ENCODE data around the gene FAAH. TPM values are rescaled to one million over a fixed set of nuclear protein-coding genes. Genes with fewer than 3 reads are reported as not detected.

Gene FAAH
- total and polyA plus RNA-seq, 2 of the 4 experiments (the other 2 are of a cell fraction), result under 0.01 to 0.19 TPM

DNA sequence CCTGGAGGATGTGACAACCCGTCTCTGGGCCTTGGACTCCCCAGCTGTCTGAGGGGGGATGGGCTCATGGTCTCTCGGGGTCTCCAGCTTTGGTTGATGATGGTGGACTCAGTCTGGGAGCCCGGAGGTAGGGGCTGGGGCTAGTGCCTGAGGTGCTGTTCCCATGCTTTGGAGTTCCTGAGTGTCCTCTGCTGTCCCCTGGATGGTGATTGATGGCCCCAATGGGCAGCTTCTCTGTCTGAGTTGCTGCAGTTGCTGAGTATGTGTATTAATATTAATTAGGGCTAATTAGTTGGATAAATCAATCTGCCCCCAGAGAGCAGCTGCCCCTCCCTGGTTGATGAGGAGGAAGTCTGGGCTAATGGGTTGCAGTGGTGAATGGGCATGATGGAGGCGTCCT, 30.6 kb downstream of the FAAH start:
- Histone ChIP-seq H3K27ac (ENCODE audit: insufficient read depth, low read length) (no peak overlapping the region), H4K91ac (ENCODE audit: insufficient read depth, low read depth, low read length) (no peak overlapping the region), H3K18ac (ENCODE audit: low read depth, low read length) (no peak overlapping the region)

More for the DNA sequence above, 30.6 kb downstream of the FAAH start:
- Histone ChIP-seq H3K4me1 (ENCODE audit: control insufficient read depth, insufficient read depth, low read length) (no peaks in the 10 kb centered on the region), H3K23ac (ENCODE audit: low read depth, low read length) (no peak overlapping the region), H4K20me1 (ENCODE audit: insufficient read depth, low read length) (no peaks in the 10 kb centered on the region), H3K4me3 (ENCODE audit: insufficient read depth, low read depth, low read length) (no peak overlapping the region), H3K9ac (ENCODE audit: low read depth, low read length) (no peak overlapping the region), H4K5ac (ENCODE audit: low read depth, low read length) (no peak overlapping the region), H2AK5ac (ENCODE audit: low read depth, low read length) (no peak overlapping the region), H3K56ac (ENCODE audit: extremely low read depth, insufficient read depth, low read length) (no peak overlapping the region), H3K36me3 (ENCODE audit: control insufficient read depth, insufficient read depth, low read length) (no peaks in the 10 kb centered on the region), H3K4me2 (ENCODE audit: low read depth, low read length) (no peak overlapping the region), H3K27me3 (ENCODE audit: control insufficient read depth, insufficient read depth, low read length) (peaks cover 30% of the 10 kb centered on the region), H3K4ac (ENCODE audit: low read depth, low read length) (no peak overlapping the region), H4K8ac (ENCODE audit: low read depth in 2 of 2, low read length in 2 of 2) (no peak overlapping the region), H2BK5ac (ENCODE audit: low read depth, low read length, poor library complexity, severe bottlenecking) (no peak overlapping the region), H2AFZ (replicated peaks; ENCODE audit: low read length, poor library complexity) (no peak overlapping the region), H2BK20ac (ENCODE audit: low read depth, low read length) (no peak overlapping the region), H2BK15ac (ENCODE audit: low read depth, low read length) (no peak overlapping the region), H3K9me3 (ENCODE audit: control insufficient read depth, insufficient read depth, low read length) (no peaks in the 10 kb centered on the region), H2BK120ac (ENCODE audit: low read depth, low read length) (no peak overlapping the region), H3K9me1 (ENCODE audit: insufficient read depth, low read length) (no peaks in the 10 kb centered on the region), H2AK9ac (replicated peaks; ENCODE audit: low read depth, low read length, poor library complexity) (no peak overlapping the region), H3K79me1 (ENCODE audit: low read depth in 1 of 2, low read length in 2 of 2) (no peaks in the 10 kb centered on the region), H3K14ac (replicated peaks; ENCODE audit: low read depth, low read length) (no peak overlapping the region)
- no CpG with 5 or more reads among the region's 4 CpGs for WGBS, 2 experiments (ENCODE audit: extremely low coverage in 2 of 2, insufficient read length in 1 of 2)
- TF ChIP-seq MAFK (IDR thresholded peaks at IDR 0.05; ENCODE audit: low read depth, low read length) (no peak), RFX5 (IDR thresholded peaks at IDR 0.05; ENCODE audit: low read depth, low read length) (no peak), CHD1 (IDR thresholded peaks at IDR 0.05; ENCODE audit: low read depth, low read length) (no peak), RCOR1 (IDR thresholded peaks at IDR 0.05; ENCODE audit: insufficient replicate concordance, low read length) (no peak), BHLHE40 (IDR thresholded peaks at IDR 0.05; ENCODE audit: low read depth, low read length) (no peak), NFE2L2 (IDR thresholded peaks at IDR 0.05; ENCODE audit: low read depth, low read length) (no peak), SMC3 (IDR thresholded peaks at IDR 0.05; ENCODE audit: low read depth, low read length) (no peak), MXI1 (IDR thresholded peaks at IDR 0.05; ENCODE audit: borderline replicate concordance, low read depth, low read length) (no peak), FOS (IDR thresholded peaks at IDR 0.05; ENCODE audit: low read depth, low read length) (no peak), MAZ (IDR thresholded peaks at IDR 0.05; ENCODE audit: borderline replicate concordance, low read depth, low read length) (no peak)
- TF ChIP-seq, protein P1, sequence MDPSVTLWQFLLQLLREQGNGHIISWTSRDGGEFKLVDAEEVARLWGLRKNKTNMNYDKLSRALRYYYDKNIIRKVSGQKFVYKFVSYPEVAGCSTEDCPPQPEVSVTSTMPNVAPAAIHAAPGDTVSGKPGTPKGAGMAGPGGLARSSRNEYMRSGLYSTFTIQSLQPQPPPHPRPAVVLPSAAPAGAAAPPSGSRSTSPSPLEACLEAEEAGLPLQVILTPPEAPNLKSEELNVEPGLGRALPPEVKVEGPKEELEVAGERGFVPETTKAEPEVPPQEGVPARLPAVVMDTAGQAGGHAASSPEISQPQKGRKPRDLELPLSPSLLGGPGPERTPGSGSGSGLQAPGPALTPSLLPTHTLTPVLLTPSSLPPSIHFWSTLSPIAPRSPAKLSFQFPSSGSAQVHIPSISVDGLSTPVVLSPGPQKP (IDR thresholded peaks at IDR 0.05; ENCODE audit: borderline replicate concordance, low read depth, low read length), result no peak
- in situ Hi-C loops (cut with MboI; ENCODE audit: low sequenced_read_pairs), result loop anchor here (25.0 kb wide), 1 partner anchor 288 kb away; the partner anchor contains the start of gene EFCAB14
- ChIA-PET CTCF (interaction anchor here (1.2 kb wide), 1 partner anchor 18 kb away, joined by 3 read pairs; no protein-coding TSS in a partner anchor), POLR2A (ENCODE audit: unreplicated experiment) (no interaction called here)
- intact Hi-C loops (cut with micrococcal nuclease), result no loop called here
- dilution Hi-C loops (cut with HindIII; ENCODE audit: low sequenced_read_pairs, unreplicated experiment), result no loop called here
- DNase-seq, result no peak
- BruUV-seq (replicated peaks), result no TSS peak
- ATAC-seq (ENCODE audit: low read depth), result no peak
